ENCODE results near the gene TENM4.

TENM4 gene

GRCh38 chr11:79006854-79007253, 434.0 kb downstream of the TENM4 start:
- in situ Hi-C loops (cut with MboI; ENCODE audit: low pct_unique_long_range_greater_than_20kb, low sequenced_read_pairs, unreplicated experiment), result no loop called here
- no peak for DNase-seq (ENCODE audit: low spot score)
- TF ChIP-seq CTCF (IDR thresholded peaks at IDR 0.05; ENCODE audit: extremely low read depth, insufficient read depth, missing control alignments), result no peak

- no peak for TF ChIP-seq CTCF (IDR thresholded peaks at IDR 0.05; ENCODE audit: extremely low read depth, insufficient read depth, missing control alignments)
- DNase-seq (ENCODE audit: low spot score), result no peak
- in situ Hi-C loops (cut with MboI; ENCODE audit: low pct_unique_long_range_greater_than_20kb, low sequenced_read_pairs, unreplicated experiment), result no loop called here
These were observed 444.8 kb downstream of the TENM4 start for GRCh38 chr11:78996007-78996406.

GRCh38 chr11:78995171-78995570, 445.7 kb downstream of the TENM4 start:
- in situ Hi-C loops (cut with MboI; ENCODE audit: low pct_unique_long_range_greater_than_20kb, low sequenced_read_pairs, unreplicated experiment), result no loop called here
- DNase-seq (ENCODE audit: low spot score), result no peak
- no peak for TF ChIP-seq CTCF (IDR thresholded peaks at IDR 0.05; ENCODE audit: extremely low read depth, insufficient read depth, missing control alignments)

- in situ Hi-C loops (cut with MboI; ENCODE audit: low pct_unique_long_range_greater_than_20kb, low sequenced_read_pairs, unreplicated experiment), result no loop called here
- no peak for DNase-seq (ENCODE audit: low spot score)
- TF ChIP-seq CTCF (IDR thresholded peaks at IDR 0.05; ENCODE audit: extremely low read depth, insufficient read depth, missing control alignments), result no peak
These were observed 446.9 kb downstream of the TENM4 start for GRCh38 chr11:78993802-78994430.

- in situ Hi-C loops (cut with MboI; ENCODE audit: low pct_unique_long_range_greater_than_20kb, low sequenced_read_pairs, unreplicated experiment), result no loop called here
- no peak for DNase-seq (ENCODE audit: low spot score)
- TF ChIP-seq CTCF (IDR thresholded peaks at IDR 0.05; ENCODE audit: extremely low read depth, insufficient read depth, missing control alignments), result no peak
These were observed 449.1 kb downstream of the TENM4 start for GRCh38 chr11:78991681-78992080.

GRCh38 chr11:78990261-78990660, 450.6 kb downstream of the TENM4 start:
- in situ Hi-C loops (cut with MboI; ENCODE audit: low pct_unique_long_range_greater_than_20kb, low sequenced_read_pairs, unreplicated experiment), result no loop called here
- no peak for TF ChIP-seq CTCF (IDR thresholded peaks at IDR 0.05; ENCODE audit: extremely low read depth, insufficient read depth, missing control alignments)
- no peak for DNase-seq (ENCODE audit: low spot score)
